ENCODE measurements around the gene CACNG3. TPM values are rescaled to one million over a fixed set of nuclear protein-coding genes. Genes with fewer than 3 reads are reported as not detected.
"Not testable (repeated sequence)": the region's sequence is repeated elsewhere in the genome, so short reads cannot be mapped to it uniquely, and the experiment has no call there.

The CACNG3 gene
- total RNA-seq, 2 donors from 2014 or later = not detected

- H3K4me1 ChIP-seq (ENCODE audit: control insufficient read depth, insufficient read depth, low read length) = no peaks in the 10 kb centered on the region
- no peaks in the 10 kb centered on the region for H3K36me3 ChIP-seq (ENCODE audit: control insufficient read depth, insufficient read depth, low read length)
- H3K27ac ChIP-seq (ENCODE audit: low read depth, low read length) = no peak overlapping the region
- no peak overlapping the region for H3K27ac Mint-ChIP-seq
- DNase-seq = no peak
- no peak overlapping the region for H3K4me3 Mint-ChIP-seq
- TF ChIP-seq CTCF (conservative IDR thresholded peaks at IDR 0.05) = no peak
- no peak overlapping the region for H3K4me3 ChIP-seq (ENCODE audit: low read length)
- H3K36me3 Mint-ChIP-seq (ENCODE audit: low read depth) = no peaks in the 10 kb centered on the region
- H3K27me3 ChIP-seq (ENCODE audit: control insufficient read depth, insufficient read depth, low read length, poor library complexity, severe bottlenecking) = peaks cover 46% of the 10 kb centered on the region
- H3K4me1 Mint-ChIP-seq = no peaks in the 10 kb centered on the region
- peaks cover 6% of the 10 kb centered on the region for H3K9me3 Mint-ChIP-seq
- H3K9ac ChIP-seq (ENCODE audit: extremely low read depth, low read length, poor library complexity, severe bottlenecking) = no peak overlapping the region
- 85 to 93% methylated on average over 2 of the region's 2 CpGs for WGBS, 2 experiments (ENCODE audit: insufficient coverage in 1 of 2, insufficient read length in 1 of 2)
- no peaks in the 10 kb centered on the region for H3K9me3 ChIP-seq (ENCODE audit: control insufficient read depth, low read length)
- H3K27me3 Mint-ChIP-seq (ENCODE audit: insufficient read depth) = peaks cover 48% of the 10 kb centered on the region
These were observed 23.2 kb upstream of the CACNG3 start for GRCh38 chr16:24232936-24233335.

- no peak overlapping the region for H3K27ac ChIP-seq (ENCODE audit: low read depth, low read length)
- peaks cover 31% of the 10 kb centered on the region for H3K27me3 ChIP-seq (ENCODE audit: control insufficient read depth, insufficient read depth, low read length, poor library complexity, severe bottlenecking)
- H3K4me1 ChIP-seq (ENCODE audit: control insufficient read depth, insufficient read depth, low read length) = no peaks in the 10 kb centered on the region
- H3K4me3 ChIP-seq (ENCODE audit: low read length) = no peak overlapping the region
- no peak for TF ChIP-seq CTCF (conservative IDR thresholded peaks at IDR 0.05)
- Mint-ChIP-seq H3K36me3 (ENCODE audit: low read depth) (no peaks in the 10 kb centered on the region), H3K4me1 (no peaks in the 10 kb centered on the region), H3K9me3 (peaks cover 15% of the 10 kb centered on the region), H3K27ac (no peak overlapping the region), H3K4me3 (no peak overlapping the region), H3K27me3 (ENCODE audit: insufficient read depth) (peaks cover 32% of the 10 kb centered on the region)
- H3K9me3 ChIP-seq (ENCODE audit: control insufficient read depth, low read length) = no peaks in the 10 kb centered on the region
- DNase-seq = no peak
- no peak overlapping the region for H3K9ac ChIP-seq (ENCODE audit: extremely low read depth, low read length, poor library complexity, severe bottlenecking)
- H3K36me3 ChIP-seq (ENCODE audit: control insufficient read depth, insufficient read depth, low read length) = no peaks in the 10 kb centered on the region
- WGBS, 2 experiments (ENCODE audit: insufficient coverage in 1 of 2, insufficient read length in 1 of 2) = 71 to 82% methylated on average over 3 to 5 of the region's 5 CpGs
These were observed 21.4 kb upstream of the CACNG3 start for GRCh38 chr16:24234737-24235136.

GRCh38 chr16:24235806-24236205 is 20.3 kb upstream of the CACNG3 start:
- Histone ChIP-seq H3K4me3 (ENCODE audit: low read length) (no peak overlapping the region), H3K36me3 (ENCODE audit: control insufficient read depth, insufficient read depth, low read length) (no peaks in the 10 kb centered on the region), H3K27me3 (ENCODE audit: control insufficient read depth, insufficient read depth, low read length, poor library complexity, severe bottlenecking) (peaks cover 21% of the 10 kb centered on the region), H3K4me1 (ENCODE audit: control insufficient read depth, insufficient read depth, low read length) (no peaks in the 10 kb centered on the region), H3K9me3 (ENCODE audit: control insufficient read depth, low read length) (no peaks in the 10 kb centered on the region), H3K9ac (ENCODE audit: extremely low read depth, low read length, poor library complexity, severe bottlenecking) (no peak overlapping the region), H3K27ac (ENCODE audit: low read depth, low read length) (no peak overlapping the region)
- H3K4me3 Mint-ChIP-seq = no peak overlapping the region
- no peaks in the 10 kb centered on the region for H3K4me1 Mint-ChIP-seq
- peaks cover 15% of the 10 kb centered on the region for H3K9me3 Mint-ChIP-seq
- H3K27me3 Mint-ChIP-seq (ENCODE audit: insufficient read depth) = peaks cover 24% of the 10 kb centered on the region
- H3K36me3 Mint-ChIP-seq (ENCODE audit: low read depth) = no peaks in the 10 kb centered on the region
- H3K27ac Mint-ChIP-seq = no peak overlapping the region
- TF ChIP-seq CTCF (conservative IDR thresholded peaks at IDR 0.05) = no peak
- no peak for DNase-seq
- WGBS, 2 experiments (ENCODE audit: insufficient coverage in 1 of 2, insufficient read length in 1 of 2) = 80% methylated on average over 2 of the region's 2 CpGs; no CpG with 5 or more reads in 1 of the 2 experiments

- H3K27me3 Mint-ChIP-seq (ENCODE audit: insufficient read depth) = peaks cover 31% of the 10 kb centered on the region
- not testable (repeated sequence) for H3K36me3 ChIP-seq (ENCODE audit: control insufficient read depth, insufficient read depth, low read length)
These were observed 17.3 kb upstream of the CACNG3 start for GRCh38 chr16:24238846-24239245.

More at GRCh38 chr16:24238846-24239245, 17.3 kb upstream of the CACNG3 start:
- not testable (repeated sequence) for H3K4me1 Mint-ChIP-seq; H3K4me3 ChIP-seq (ENCODE audit: low read length); DNase-seq; H3K27ac Mint-ChIP-seq; H3K9ac ChIP-seq (ENCODE audit: extremely low read depth, low read length, poor library complexity, severe bottlenecking); H3K36me3 Mint-ChIP-seq (ENCODE audit: low read depth); H3K4me3 Mint-ChIP-seq; H3K9me3 ChIP-seq (ENCODE audit: control insufficient read depth, low read length); H3K4me1 ChIP-seq (ENCODE audit: control insufficient read depth, insufficient read depth, low read length); H3K27ac ChIP-seq (ENCODE audit: low read depth, low read length)
- WGBS, 2 experiments (ENCODE audit: insufficient coverage in 1 of 2, insufficient read length in 1 of 2) = 72 to 92% methylated on average over 2 of the region's 2 CpGs
- H3K27me3 ChIP-seq (ENCODE audit: control insufficient read depth, insufficient read depth, low read length, poor library complexity, severe bottlenecking) = peaks cover 15% of the 10 kb centered on the region
- peaks cover 15% of the 10 kb centered on the region for H3K9me3 Mint-ChIP-seq

Measured in endodermal cell (in vitro differentiated cells).